Fibroblast of skin of left biceps (primary cell): Measurements from ENCODE around the gene FBXL7.

Source experiments
- DNase-seq, 2 experiments: peaks; one replicate each; pipeline ENCODE4 v3.0.0-alpha.2; 2013; ENCODE audit warnings: low read depth in 2 of 2

The FBXL7 gene

DNA sequence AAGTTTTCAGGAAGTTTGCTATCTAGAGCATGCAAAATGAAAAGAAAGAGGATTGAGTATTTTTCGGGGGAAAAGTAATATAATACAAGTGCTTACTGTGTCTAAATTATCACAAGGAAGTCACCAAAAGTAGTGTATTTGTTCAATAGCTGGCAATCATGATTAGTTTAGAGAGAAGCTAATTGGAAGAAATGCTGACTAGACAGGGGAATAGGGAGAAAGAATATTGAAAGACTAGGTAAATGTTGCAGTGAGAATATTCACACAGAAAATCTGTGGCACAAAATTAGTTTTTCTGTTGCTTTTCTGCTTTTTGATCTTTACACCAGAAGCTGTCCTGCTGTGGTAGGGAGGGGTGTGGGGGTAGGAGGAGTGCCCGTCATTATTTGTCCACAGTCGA lies 440.9 kb downstream of the FBXL7 start:
- DNase-seq, result no peak

DNA sequence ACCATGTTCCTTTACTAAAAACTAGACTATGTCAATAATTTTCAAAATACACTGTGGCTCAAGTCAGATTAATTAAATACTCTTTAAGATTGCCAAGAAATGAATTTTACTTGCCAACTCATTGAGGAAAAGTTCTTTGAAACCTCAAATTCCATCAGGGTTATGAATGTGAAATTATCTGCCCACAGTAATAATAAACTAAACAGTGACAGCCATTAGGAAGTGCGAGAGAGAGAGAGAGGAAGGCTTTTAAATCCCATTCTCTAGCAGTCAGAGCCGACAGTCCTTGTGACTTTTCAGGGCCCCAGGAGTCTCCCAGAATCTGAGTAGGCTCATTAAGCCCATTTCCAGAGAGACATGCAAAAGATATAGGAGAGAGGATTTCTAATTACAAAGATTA lies 443.5 kb downstream of the FBXL7 start:
- peak in 1 of 2 experiments; percentile 24 for DNase-seq

DNA sequence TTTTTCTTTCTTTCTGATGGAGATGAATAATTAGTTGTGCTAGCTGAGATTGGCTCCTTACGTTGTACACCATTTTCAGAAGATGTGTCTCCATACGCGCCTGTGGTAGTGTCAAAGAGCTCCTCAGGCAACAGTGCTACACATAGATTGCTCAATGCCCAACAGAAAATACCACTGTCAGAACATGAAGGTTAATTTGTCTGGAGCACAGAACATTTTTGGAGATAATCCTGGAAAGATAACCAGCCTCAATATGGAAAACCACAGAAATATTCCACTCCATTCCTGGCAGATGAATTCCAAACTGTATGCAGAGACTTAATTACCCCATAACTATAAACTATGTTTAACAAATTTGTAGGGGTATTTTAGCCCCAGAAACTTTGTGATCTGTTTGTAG lies 446.0 kb downstream of the FBXL7 start:
- peak in 1 of 2 experiments; percentile 22 for DNase-seq

DNA sequence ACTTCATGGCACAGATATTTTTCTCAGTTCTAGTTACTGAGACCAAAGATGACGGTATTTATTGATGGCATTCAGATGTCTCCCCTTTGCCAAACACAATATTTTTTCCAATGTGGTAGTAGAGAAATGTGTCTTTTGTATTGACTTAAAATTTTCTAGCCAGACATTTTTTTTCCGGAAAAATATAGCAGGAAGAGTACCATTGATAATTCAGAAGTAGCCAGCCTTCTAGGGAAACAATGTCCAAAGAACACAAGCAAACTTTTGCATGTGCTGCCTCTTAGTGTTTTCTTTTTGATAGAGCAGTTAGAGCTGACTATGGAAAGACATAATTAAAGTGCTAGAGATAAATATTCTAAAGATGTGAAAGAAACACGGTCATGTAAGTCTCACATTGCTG lies 448.2 kb downstream of the FBXL7 start:
- DNase-seq, result no peak

DNA sequence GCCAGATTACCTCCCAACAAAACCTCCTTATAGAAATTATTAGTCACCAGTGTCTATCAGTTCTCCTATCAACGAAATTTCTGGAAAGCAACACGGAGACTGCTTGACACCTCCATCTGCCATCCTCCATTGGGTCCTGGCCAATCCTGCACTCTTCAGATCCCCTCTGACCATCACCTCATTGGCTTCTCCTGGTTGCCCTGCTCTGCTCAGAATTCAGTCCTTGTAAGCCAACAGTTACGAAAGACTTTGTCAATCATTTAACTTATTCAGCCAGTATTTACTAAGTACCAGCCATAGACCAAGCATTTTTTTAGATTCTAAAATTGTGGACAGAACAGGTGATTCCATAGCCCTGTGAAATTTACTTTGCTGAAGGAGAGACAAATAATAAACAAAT lies 451.1 kb downstream of the FBXL7 start:
- DNase-seq, result no peak

DNA sequence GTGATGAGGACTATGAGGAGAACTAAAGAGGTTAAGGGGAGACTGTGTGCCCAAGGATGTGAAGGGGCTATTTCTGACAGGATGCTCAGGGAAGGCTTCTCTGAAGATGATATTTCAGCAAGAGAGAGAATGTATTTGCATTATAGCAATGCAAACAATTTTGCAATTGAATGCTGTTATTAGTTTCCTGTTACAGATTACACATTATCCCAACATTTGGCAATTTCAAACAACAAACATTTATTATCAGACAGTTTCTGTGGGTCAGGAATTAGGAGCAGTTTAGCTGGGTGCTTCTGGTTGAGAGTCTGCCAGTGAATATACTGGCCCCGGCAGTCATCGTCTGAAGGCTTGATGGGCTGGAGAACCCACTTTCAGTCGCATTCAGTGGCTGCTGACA lies 451.6 kb downstream of the FBXL7 start:
- DNase-seq, result no peak

DNA sequence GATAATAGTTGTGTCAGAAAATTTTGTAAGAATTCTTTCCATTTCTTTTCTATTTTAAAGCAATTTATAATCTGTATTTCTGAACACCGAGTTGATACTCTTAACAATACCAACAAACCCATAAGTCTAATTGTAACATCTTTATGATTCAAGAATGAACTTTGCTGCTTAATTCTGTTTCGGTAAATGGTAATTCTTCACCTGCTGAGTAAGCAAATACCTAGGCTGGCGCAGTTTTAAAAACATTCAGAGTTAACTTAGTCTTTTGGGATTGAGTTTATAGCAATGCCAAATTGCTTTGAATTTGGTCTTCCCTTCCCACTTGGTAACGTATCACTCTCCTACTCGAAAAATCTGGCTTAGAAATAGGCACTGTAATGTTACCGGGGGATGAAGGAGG lies 456.6 kb downstream of the FBXL7 start:
- DNase-seq, result no peak

DNA sequence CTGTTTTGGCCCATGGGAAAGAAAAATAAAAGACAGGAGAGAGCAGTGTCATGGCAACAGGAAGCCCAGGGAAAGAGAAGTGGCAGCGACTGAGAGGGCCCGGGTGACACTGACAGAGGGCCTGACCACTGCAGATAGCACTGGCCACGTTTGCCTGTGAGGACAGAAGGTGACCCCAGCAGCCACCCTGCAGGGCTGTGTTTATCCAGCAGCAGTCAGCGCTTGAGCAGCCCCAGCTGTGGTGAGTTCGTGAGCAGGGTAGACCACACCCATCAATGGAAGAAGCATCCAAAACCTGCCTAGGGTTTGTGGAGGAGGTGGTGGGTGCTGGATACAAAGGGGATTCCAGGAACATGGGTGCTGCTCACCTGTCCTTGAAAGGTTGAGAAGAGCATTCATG lies 457.1 kb downstream of the FBXL7 start:
- DNase-seq, result no peak

DNA sequence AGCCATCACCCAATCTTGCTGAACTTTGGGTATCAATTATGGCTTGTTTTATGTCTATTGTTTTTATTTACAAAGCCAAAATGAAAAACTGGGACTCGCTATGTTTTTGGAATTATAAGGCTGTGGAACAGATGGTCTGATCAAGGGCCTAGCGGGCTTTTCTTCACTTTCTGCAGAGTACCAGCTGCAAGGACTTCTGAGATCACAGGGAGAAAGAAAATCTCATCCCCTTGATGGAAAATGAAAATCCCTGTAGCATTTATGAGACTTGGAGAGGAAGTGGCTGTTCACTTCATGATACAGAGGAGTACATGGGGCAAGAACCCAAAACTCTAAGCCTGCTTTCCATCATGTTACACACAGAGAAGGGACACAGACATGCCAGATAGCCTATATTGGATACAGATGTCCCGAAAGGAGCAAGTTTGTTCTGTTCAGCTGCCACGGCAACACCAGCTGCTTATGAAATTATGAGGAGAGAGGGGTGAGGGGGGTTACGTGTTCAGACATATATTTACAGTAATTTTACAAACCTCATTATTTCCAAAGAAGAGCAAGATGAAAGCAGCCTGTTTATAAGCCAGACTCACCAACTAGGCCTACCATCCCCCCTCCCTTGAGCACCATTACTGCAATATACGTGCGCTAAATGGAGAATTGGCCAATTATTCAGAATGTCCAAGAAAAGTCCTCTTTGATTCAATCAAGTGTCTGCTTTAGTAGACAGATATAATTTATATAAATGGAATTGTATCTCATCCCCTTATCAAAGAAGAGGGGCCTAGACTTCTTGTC lies 459.6 kb downstream of the FBXL7 start:
- DNase-seq, result peak; percentile 35 to 36

DNA sequence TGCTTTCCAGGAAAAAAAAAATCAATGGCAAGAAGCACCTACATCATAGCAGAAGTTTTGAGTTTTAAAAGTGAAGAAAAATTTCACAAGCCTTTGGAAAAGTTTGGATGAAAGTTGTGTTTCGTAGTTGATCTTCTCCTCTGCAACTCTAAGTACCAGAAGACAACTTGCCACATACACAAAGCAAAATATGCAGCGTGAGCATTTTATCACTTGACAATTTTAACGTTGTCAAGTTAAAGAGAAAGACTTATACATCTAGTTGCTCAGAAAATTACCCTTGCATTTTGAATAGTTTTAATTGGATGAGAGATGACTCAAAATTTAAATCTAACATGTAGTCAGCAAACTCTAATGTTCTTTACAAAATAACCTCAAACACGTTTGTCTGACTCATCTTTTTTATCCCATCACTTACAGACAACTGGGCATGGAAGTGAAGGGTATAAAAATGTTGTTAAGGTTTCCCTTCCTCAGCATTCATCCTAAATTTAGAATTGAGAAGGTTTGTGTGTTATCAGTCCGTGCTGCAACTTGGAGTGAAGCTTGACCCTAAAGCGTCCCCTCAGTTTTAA lies 466.2 kb downstream of the FBXL7 start:
- DNase-seq, result no peak

DNA sequence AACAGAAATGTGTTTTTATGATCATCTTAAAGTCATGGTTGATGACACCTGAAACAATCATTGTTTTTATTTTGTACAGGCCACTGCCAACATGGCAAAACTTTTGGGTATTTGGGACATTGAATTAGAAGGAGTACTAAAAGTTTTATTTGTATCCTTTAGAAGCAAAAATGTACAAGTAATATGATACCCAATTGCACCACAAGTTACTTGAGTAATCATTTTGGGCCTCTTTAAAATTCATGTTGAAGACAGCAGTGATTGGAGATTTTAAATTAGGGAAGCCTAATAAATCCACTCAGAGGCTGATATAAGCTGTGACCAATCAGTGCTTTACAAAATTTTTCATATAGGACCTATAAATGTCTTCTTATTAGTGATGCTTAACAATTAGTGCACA lies 466.7 kb downstream of the FBXL7 start:
- DNase-seq, result no peak

DNA sequence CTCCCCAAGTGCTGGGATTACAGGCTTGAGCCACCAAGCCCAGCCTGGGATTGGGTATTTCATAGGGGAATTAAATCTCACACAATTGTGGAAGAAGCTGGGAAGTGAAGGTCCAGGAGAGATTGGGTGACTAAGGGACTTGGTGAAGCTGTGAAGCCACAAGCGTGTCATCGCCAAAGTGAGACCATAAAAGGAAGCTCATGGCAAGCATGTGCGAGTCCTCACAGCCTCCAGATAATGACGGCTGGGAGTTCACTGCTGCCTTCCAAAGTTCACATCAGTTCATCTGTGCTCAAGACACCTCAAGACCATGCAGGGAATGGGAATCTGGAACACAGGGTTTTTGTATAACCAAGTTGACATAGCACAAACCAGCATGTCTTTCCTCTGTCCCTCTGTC lies 469.0 kb downstream of the FBXL7 start:
- DNase-seq, result no peak

DNA sequence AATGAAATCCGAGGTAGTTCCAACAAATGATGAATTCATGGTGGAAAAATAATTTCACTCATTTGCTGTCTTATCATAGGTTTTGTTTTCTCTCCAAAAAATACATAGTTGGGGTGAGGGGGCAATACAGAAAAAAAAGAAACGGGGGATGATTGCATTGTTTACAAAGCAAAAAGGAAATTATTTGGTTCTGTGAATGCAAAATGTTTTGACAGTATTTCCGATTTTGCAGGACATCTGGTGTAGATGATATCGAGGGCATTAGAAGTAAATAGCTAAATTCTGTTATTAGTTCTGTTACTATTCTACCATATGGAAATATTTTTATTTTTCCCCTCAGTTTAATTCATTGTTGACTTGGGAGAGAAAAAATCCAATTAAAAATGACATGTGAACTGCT lies 477.9 kb downstream of the FBXL7 start:
- DNase-seq, result no peak

DNA sequence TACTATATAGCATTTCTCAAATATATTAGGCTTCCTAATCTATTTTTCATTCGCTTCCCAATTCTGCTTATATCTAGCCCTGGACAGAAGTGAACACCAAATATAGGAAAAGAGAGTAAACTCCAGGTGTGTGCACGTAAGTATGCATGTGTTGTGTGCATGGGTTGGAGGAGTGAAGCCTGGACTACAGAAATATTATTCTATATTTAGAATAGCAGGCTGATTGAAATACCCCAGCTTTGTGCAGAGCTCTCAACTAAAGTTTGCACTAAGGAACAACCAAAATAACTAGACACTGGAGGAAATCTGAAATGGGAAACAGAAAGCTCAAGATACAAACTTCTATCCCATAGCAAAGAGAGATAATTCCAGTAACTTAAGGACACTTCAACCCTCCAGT lies 480.9 kb downstream of the FBXL7 start:
- DNase-seq, result no peak

DNA sequence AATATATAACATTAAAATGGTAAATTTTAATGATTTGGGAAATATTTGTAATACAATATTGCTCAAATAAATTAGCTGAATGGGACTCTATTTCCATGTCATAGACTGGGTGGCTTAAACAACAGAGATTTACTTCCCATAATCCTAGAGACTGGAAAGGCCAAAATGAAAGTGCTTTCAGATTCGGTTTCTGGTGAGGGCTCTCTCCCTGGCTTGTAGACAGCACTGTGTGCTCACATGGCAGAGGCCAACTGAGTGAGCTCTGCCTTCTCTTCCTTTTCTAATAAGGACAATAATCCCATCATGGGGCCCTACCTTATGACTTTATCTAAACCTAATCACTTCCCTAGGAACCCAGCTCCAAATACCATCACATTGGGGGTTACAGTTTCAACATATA lies 483.4 kb downstream of the FBXL7 start:
- no peak for DNase-seq
